ENCODE measurements around the gene IL31RA. TPM values are rescaled to one million over a fixed set of nuclear protein-coding genes. Genes with fewer than 3 reads are reported as not detected.

Gene IL31RA
- total RNA-seq, 2 donors from 2014 or later, result 0.16 TPM; not detected in 1

- no peak for DNase-seq
- Histone ChIP-seq H3K36me3 (peaks cover 6% of the 10 kb centered on the region), H3K27me3 (no peaks in the 10 kb centered on the region), H3K9me3 (no peaks in the 10 kb centered on the region), H3K9ac (ENCODE audit: low read depth in 2 of 2, low read length in 2 of 2) (no peak overlapping the region), H3K4me3 (no peak overlapping the region), H3K27ac (no peak overlapping the region), H3K4me1 (no peaks in the 10 kb centered on the region)
- intact Hi-C loops (cut with DNase I), result no loop called here
- no peak for TF ChIP-seq CTCF (IDR thresholded peaks at IDR 0.05)
Observed at GRCh38 chr5:55965525-55965924, 114.4 kb downstream of the IL31RA start.

- H3K9ac ChIP-seq (ENCODE audit: low read depth in 2 of 2, low read length in 2 of 2), result no peak overlapping the region
- TF ChIP-seq CTCF (IDR thresholded peaks at IDR 0.05), result no peak
- H3K4me1 ChIP-seq, result no peaks in the 10 kb centered on the region
- H3K27me3 ChIP-seq, result no peaks in the 10 kb centered on the region
- H3K4me3 ChIP-seq, result no peak overlapping the region
- no peaks in the 10 kb centered on the region for H3K9me3 ChIP-seq
- intact Hi-C loops (cut with DNase I), result no loop called here
- H3K36me3 ChIP-seq, result peaks cover 6% of the 10 kb centered on the region
- no peak for DNase-seq
- H3K27ac ChIP-seq, result no peak overlapping the region
Observed at GRCh38 chr5:55966284-55966683, 115.1 kb downstream of the IL31RA start.

DNA sequence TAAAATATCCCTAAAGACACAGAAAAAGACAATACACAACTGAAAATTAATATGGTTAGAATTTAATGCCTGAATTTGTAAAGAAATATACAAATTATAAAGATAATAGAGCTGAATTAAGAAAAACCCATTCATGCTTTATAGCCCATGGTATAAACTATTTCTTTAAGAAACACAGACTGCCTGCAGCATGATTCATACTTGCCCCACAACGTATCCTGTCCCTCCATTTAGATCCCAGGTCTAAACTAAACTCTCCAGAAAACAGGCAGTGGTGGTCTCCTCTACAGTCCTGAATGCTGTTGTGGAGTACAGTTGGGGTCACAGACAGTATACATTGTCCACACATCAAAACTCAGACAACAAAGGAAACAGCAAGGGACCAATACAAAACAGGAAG is 118.8 kb downstream of the IL31RA start:
- TF ChIP-seq CTCF (IDR thresholded peaks at IDR 0.05), result no peak
- intact Hi-C loops (cut with DNase I), result loop anchor here (10.0 kb wide), 1 partner anchor 235 kb away; no protein-coding TSS in a partner anchor
- Histone ChIP-seq H3K27me3 (no peaks in the 10 kb centered on the region), H3K4me3 (no peak overlapping the region), H3K9ac (ENCODE audit: low read depth in 2 of 2, low read length in 2 of 2) (no peak overlapping the region), H3K27ac (no peak overlapping the region), H3K9me3 (no peaks in the 10 kb centered on the region), H3K36me3 (no peaks in the 10 kb centered on the region), H3K4me1 (no peaks in the 10 kb centered on the region)
- DNase-seq, result no peak

Other genes with a start within 250 kb of the IL31RA start
- 10 to 100 TPM; 17.3 to 20.0 TPM for gene SLC38A9, start 139.0 kb upstream of the IL31RA start, total RNA-seq
- gene DDX4, start 113.3 kb upstream of the IL31RA start, total RNA-seq, result not detected
- gene IL6ST, start 143.6 kb downstream of the IL31RA start, total RNA-seq, result 100 to 1,000 TPM in 1 of 2 donors, 10 to 100 TPM in 1; 69.9 to 118 TPM

Data from colonic mucosa (tissue), 4 donors.